Pancreas (tissue), 10 donors: ENCODE data around the gene SLC10A1. TPM values are rescaled to one million over a fixed set of nuclear protein-coding genes. Genes with fewer than 3 reads are reported as not detected.
A peak's percentile ranks its signal among the peaks of the same experiment; 100 is the strongest.

Experiments
- ATAC-seq, 4 donors: fragments of 200-7000 bp; cut with Tn5 transposase; one replicate each; pipeline versions ENCODE4 v1.8.0 to v1.9.1; 2020; ENCODE audit warnings: mild to moderate bottlenecking in 4 of 4, moderate library complexity in 4 of 4
- DNase-seq, 6 donors: peaks; one replicate each; pipeline ENCODE4 v3.0.0-alpha.2; 2020
- FAIRE-seq: peaks from 2 replicates; lab custom pipeline; 2012; peaks lifted over from hg19 to GRCh38; lab: Jason Lieb, UNC
- H3K27ac ChIP-seq, 4 donors: fragments of 200-600 bp; sonication (generic); 1 replicate in 3 of 4; 2 replicates in 1 of 4; pipeline versions ENCODE4 v1.5.0 to v1.8.0; 2020
- H3K27me3 ChIP-seq, 4 donors: fragments of 200-600 bp; one replicate each; pipeline ENCODE4 v1.8.0; 2021
- H3K36me3 ChIP-seq, 3 donors: fragments of 200-600 bp; sonication (generic) in 1 of 3; one replicate each; pipeline versions ENCODE4 v1.5.0 to v1.8.0; 2020 to 2021
- H3K4me1 ChIP-seq, 3 donors: fragments of 200-600 bp; one replicate each; pipeline ENCODE4 v1.8.0; 2021
- H3K4me3 ChIP-seq, 4 donors: fragments of 200-600 bp; sonication (generic) in 2 of 4; one replicate each; pipeline versions ENCODE4 v1.5.0 to v1.8.0; 2020 to 2021
- H3K9me3 ChIP-seq, 4 donors: fragments of 200-600 bp; one replicate each; pipeline ENCODE4 v1.8.0; 2021
- WGBS, 2 donors: extraction: QIAGEN DNeasy Blood & Tissue Kit; methylation state at CpG; one replicate each; pipeline ENCODE4 v1.1.7; 2013; 5-methylcytosine and 5-hydroxymethylcytosine counted together
- intact Hi-C, 3 donors: fragments of 100-400 bp; cut with DNase I; formaldehyde crosslinking; loops; one replicate each; pipeline versions ENCODE4 v1.11.1 to v1.14.2; 2022
- polyA plus RNA-seq, 2 donors: library from polyadenylated mRNA; stranded (reverse); fragments of 200-250 nt; gene quantifications; one replicate each; pipeline ENCODE4 v1.2.3, GENCODE V29; 2013
- total RNA-seq, 6 donors: library from RNA; stranded (reverse); fragmentation: NEBNext Ultra II Directional in 4 of 6; extraction: Animal tissue kit (Norgen Biotek cat#: 25700) in 4 of 6; gene quantifications; one replicate each; pipeline versions ENCODE4 v1.2.1 to v1.2.4, GENCODE V29; 2021 to 2023
- TF ChIP-seq, protein P1 (sequence below), 4 donors: fragments of 200-600 bp; sonication (generic) in 3 of 4; IDR thresholded peaks; one replicate each; pipeline versions ENCODE4 v1.5.0 to v1.8.0; 2021; ENCODE audit warnings: antibody characterized with exemption in 4 of 4
- donor health status: healthy with polysubstance abuse.
- donor health status: DM: no; HTN: no; CAD: no; lungs with moderate emphysema.
- donor health status: DM: no; HTN: no; CAD: no.
- donor health status: control.
- donor health status: control.
- donor health status: Bipolar disorder and iron deficiency.
- donor health status: DM: yes; HTN: yes; CAD: no.
- donor health status: DM: no; HTN: no; CAD: no.
- donor health status: DM: no; HTN: no; CAD: no.
- donor health status: DM: yes; HTN: yes; CAD: no.

The SLC10A1 gene
- total and polyA plus RNA-seq, 8 donors = 0.06 TPM; not detected in 7

DNA sequence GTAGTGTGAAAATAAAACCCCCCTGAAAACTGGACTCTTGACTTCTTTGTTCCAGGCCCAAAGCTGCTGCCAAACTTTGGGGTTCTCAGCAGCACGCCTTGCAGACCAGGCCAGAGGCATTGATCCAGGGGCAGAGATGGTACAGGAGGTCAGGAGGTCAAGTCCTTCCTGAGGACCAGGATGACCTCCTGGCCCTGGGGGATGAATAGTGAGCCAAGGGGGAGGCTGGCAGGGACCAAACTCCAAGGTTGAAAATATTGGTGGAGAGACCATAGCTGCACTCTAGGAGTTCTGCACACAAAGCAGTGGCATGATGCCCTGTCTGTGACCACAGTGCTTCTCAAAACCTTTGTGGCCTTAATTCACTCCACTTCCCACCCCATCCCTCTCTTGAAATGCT lies 12.1 kb downstream of the SLC10A1 start:
- Histone ChIP-seq H3K9me3 (no peaks in the 10 kb centered on the region), H3K4me1 (no peaks in the 10 kb centered on the region), H3K27ac (no peak overlapping the region), H3K4me3 (no peak overlapping the region), H3K27me3 (no peaks in the 10 kb centered on the region), H3K36me3 (no peaks in the 10 kb centered on the region)
- intact Hi-C loops = no loop called here
- 97 to 100% methylated on average over 1 of the region's 1 CpG for WGBS, 2 donors
- FAIRE-seq (no peak), ATAC-seq (peak in 1 of 4 donors; percentile 6), DNase-seq (no peak)
- TF ChIP-seq, protein P1, sequence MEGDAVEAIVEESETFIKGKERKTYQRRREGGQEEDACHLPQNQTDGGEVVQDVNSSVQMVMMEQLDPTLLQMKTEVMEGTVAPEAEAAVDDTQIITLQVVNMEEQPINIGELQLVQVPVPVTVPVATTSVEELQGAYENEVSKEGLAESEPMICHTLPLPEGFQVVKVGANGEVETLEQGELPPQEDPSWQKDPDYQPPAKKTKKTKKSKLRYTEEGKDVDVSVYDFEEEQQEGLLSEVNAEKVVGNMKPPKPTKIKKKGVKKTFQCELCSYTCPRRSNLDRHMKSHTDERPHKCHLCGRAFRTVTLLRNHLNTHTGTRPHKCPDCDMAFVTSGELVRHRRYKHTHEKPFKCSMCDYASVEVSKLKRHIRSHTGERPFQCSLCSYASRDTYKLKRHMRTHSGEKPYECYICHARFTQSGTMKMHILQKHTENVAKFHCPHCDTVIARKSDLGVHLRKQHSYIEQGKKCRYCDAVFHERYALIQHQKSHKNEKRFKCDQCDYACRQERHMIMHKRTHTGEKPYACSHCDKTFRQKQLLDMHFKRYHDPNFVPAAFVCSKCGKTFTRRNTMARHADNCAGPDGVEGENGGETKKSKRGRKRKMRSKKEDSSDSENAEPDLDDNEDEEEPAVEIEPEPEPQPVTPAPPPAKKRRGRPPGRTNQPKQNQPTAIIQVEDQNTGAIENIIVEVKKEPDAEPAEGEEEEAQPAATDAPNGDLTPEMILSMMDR (IDR thresholded peaks at IDR 0.05) = no peak

DNA sequence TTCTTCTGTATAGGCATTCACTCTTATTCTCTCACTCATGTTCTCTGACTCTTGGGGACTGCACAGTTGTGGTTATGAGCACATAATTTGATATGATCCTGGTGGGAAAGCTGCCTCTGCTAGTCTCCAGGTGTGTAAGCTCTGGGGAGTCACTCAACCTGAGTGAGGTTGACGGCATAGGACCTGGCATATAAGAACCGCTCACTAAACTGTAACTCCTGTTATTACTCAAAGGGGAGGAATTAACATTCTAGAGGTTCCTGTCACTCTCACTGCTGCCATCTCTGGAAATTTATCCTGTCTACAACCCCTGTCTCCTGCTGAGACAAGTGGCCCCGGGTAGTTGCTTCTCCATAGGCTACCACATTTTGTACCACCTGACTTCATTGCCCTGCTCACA lies 16.1 kb downstream of the SLC10A1 start:
- Histone ChIP-seq H3K4me3 (no peak overlapping the region), H3K4me1 (no peaks in the 10 kb centered on the region), H3K27me3 (no peaks in the 10 kb centered on the region), H3K27ac (no peak overlapping the region), H3K9me3 (no peaks in the 10 kb centered on the region), H3K36me3 (peaks cover 0 to 15% (median 7%) of the 10 kb centered on the region in 3 donors)
- intact Hi-C loops = no loop called here
- WGBS, 2 donors = 91 to 94% methylated on average over 3 of the region's 3 CpGs
- TF ChIP-seq, protein P1 (IDR thresholded peaks at IDR 0.05) = no peak
- FAIRE-seq = no peak
- no peak for ATAC-seq
- DNase-seq = no peak

DNA sequence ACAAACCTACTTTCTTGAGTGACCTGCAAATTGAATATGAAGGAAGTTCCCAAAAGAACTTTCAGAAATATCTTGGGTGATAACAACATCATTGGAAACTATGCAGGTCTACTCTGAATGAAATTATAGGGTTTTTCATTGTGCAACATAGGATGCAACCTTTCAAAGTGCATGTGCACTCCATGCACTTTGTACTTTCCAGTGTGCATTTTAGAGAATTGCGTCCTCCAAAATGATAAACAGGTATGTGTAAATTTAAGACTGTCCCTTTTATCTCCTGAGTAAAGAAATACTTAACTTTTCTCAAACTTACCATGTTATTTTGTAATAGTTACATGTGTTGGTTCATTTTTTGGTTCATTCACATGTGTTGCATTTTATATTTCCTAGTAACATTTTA lies 16.9 kb downstream of the SLC10A1 start:
- ATAC-seq = no peak
- H3K4me1 ChIP-seq = no peaks in the 10 kb centered on the region
- TF ChIP-seq, protein P1 (IDR thresholded peaks at IDR 0.05) = no peak
- peaks cover 0 to 15% (median 12%) of the 10 kb centered on the region in 3 donors for H3K36me3 ChIP-seq
- no peak for DNase-seq
- WGBS, 2 donors = 81 to 85% methylated on average over 1 of the region's 1 CpG
- intact Hi-C loops = no loop called here
- no peaks in the 10 kb centered on the region for H3K9me3 ChIP-seq
- FAIRE-seq = no peak
- no peak overlapping the region for H3K27ac ChIP-seq
- no peaks in the 10 kb centered on the region for H3K27me3 ChIP-seq
- H3K4me3 ChIP-seq = no peak overlapping the region

DNA sequence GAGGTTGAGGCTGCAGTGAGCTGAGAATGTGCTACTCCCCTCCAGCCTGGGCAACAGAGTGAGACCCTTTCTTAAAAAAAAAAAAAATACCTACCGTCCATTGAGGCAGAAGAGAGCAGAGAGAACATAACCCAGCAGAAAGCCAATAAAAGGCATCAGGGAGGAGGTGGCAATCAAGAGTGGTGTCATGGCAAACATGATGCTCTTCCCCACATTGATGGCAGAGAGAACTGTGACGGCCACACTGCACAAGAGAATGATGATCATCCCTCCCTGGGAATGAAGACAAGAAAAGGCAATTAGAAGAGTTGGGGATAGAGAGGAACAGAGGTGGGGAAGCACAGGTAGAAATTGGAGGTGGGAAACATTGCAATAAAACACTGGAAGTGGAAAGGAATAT lies 18.0 kb downstream of the SLC10A1 start:
- 89 to 90% methylated on average over 2 of the region's 2 CpGs for WGBS, 2 donors
- no peak overlapping the region for H3K27ac ChIP-seq
- no peak for ATAC-seq
- no peaks in the 10 kb centered on the region for H3K9me3 ChIP-seq
- H3K36me3 ChIP-seq = peaks cover 0 to 21% (median 15%) of the 10 kb centered on the region in 3 donors
- no peaks in the 10 kb centered on the region for H3K4me1 ChIP-seq
- intact Hi-C loops = no loop called here
- DNase-seq = no peak
- TF ChIP-seq, protein P1 (IDR thresholded peaks at IDR 0.05) = no peak
- no peaks in the 10 kb centered on the region for H3K27me3 ChIP-seq
- H3K4me3 ChIP-seq = no peak overlapping the region
- FAIRE-seq = no peak

DNA sequence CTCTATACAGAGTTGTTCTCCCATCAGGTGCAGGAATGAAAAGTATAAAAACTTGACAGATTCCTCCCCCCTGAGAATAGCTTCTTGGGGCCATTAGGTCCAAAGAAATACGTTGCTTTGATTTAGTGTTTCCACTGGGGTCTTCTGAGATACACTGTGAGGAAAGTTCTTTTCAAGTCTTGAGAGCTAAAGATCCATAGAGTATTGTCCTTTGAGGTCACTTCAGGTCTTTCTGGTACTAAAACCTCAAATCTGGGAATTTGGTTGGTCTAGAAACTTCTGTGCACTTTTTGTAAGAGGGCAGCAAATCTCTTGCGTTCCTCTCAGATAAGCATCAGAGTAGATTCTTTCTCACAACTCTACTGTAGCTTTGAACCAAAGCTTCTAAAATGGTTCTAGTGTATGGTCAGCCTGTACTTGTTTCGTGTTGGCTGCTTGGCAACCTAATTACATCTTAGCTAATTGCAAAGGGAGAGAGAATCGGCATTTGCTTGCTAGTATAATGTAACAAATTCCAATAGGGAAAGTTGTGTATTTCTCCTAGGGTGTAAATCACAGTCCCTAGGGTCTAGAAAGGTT lies 20.1 kb downstream of the SLC10A1 start:
- WGBS, 2 donors = 80 to 88% methylated on average over 4 of the region's 4 CpGs
- H3K27ac ChIP-seq = no peak overlapping the region
- no peaks in the 10 kb centered on the region for H3K9me3 ChIP-seq
- H3K27me3 ChIP-seq = no peaks in the 10 kb centered on the region
- intact Hi-C loops = no loop called here
- no peak for ATAC-seq
- FAIRE-seq = no peak
- TF ChIP-seq, protein P1 (IDR thresholded peaks at IDR 0.05) = no peak
- peaks cover 5 to 36% (median 32%) of the 10 kb centered on the region in 3 donors for H3K36me3 ChIP-seq
- no peak for DNase-seq
- no peaks in the 10 kb centered on the region for H3K4me1 ChIP-seq
- H3K4me3 ChIP-seq = no peak overlapping the region
